ENCODE results near the gene PPP1R12A. TPM values are rescaled to one million over a fixed set of nuclear protein-coding genes. Genes with fewer than 3 reads are reported as not detected.

PPP1R12A gene
- total RNA-seq: 95.7 and 122 TPM in 2 replicates

DNA sequence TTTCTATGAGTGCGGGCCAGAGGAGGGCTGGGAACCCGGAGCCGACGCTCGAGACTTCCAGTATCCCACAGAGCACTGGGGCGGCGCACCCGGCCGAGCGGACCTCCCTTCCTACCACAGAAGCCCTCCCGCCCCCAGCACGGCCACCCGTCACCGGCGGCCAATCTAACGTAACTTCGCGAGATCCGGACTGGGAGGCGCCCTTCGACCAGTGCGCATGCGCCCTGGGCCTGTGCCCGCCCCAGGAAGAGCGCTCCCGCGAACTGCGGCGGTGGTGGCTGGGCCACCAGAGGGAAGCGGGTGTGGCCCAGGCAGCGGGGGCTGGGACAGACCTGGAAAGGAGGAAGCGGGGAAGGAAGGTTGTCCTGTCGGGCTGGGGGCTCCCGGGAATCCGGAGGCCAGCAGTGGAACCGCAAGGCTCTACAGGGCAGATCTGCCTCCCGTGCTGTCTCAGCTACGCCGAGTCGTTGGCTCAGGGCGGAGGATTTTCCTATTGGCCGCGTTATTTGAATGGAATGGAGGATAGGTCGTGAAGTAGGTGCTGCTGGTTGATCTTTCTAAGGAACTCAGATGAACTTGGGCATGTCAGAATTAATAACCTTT lies at the start of gene PPP1R12A:
TSS of gene PPP1R12A (minus strand) at position 77 of the 603 bp plus-strand sequence. CDS start 166 bp downstream, outside the sequence.

Small RNA genes lying within 50 kb of the gene (small RNA-seq; reads per million reads assigned to genes)
- not detected for gene RNA5SP363

Other genes starting within 250 kb of the PPP1R12A start
- gene PAWR, start 244.1 kb downstream of the PPP1R12A start, total RNA-seq: 95.7 and 117 TPM in 2 replicates
- gene OTOGL, start 164.4 kb upstream of the PPP1R12A start, total RNA-seq: 0.98 and 1.5 TPM in 2 replicates

Measured in vein endothelial cell (primary cell).